ENCODE measurements around the gene SCAF8.

SCAF8 gene

DNA sequence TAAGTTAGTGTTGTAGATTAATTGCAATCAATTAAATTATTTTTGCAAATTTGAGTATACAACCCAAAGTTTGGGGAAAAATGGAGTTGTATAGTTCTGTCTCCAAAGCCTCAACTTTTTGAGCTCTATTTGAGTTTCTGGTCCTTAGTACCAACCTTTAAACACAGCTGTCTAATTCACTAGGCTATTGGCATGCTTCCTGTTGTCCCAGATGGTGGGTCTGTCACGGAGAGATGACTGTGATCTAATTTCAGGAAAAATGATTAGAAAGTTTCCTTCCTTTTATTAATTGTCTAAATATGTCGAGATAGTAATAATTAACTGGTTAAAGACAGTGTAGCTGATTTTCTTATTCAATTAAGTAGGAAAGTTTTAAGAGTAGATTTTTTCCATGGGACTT is 109.6 kb downstream of the SCAF8 start:
- no peak for TF ChIP-seq CTCF (IDR thresholded peaks at IDR 0.05; ENCODE audit: low read depth, low read length)
- no peak for DNase-seq (ENCODE audit: low read depth, low spot score)
- no peak overlapping the region for H3K4me3 ChIP-seq (ENCODE audit: low read depth, low read length)
- in situ Hi-C loops (cut with HindIII; ENCODE audit: low sequenced_read_pairs) = no loop called here

GRCh38 chr6:154847318-154847717 is 114.1 kb downstream of the SCAF8 start:
- no peak for TF ChIP-seq CTCF (IDR thresholded peaks at IDR 0.05; ENCODE audit: low read depth, low read length)
- DNase-seq (ENCODE audit: low read depth, low spot score) = no peak
- in situ Hi-C loops (cut with HindIII; ENCODE audit: low sequenced_read_pairs) = no loop called here
- H3K4me3 ChIP-seq (ENCODE audit: low read depth, low read length) = no peak overlapping the region

GRCh38 chr6:154848580-154848979 is 115.4 kb downstream of the SCAF8 start:
- in situ Hi-C loops (cut with HindIII; ENCODE audit: low sequenced_read_pairs) = no loop called here
- TF ChIP-seq CTCF (IDR thresholded peaks at IDR 0.05; ENCODE audit: low read depth, low read length) = no peak

GRCh38 chr6:154849475-154849874 is 116.3 kb downstream of the SCAF8 start:
- H3K4me3 ChIP-seq (ENCODE audit: low read depth, low read length) = no peak overlapping the region
- in situ Hi-C loops (cut with HindIII; ENCODE audit: low sequenced_read_pairs) = no loop called here
- no peak for DNase-seq (ENCODE audit: low read depth, low spot score)
- TF ChIP-seq CTCF (IDR thresholded peaks at IDR 0.05; ENCODE audit: low read depth, low read length) = no peak

More at GRCh38 chr6:154848580-154848979, 115.4 kb downstream of the SCAF8 start:
- DNase-seq (ENCODE audit: low read depth, low spot score) = peak; percentile 18
- no peak overlapping the region for H3K4me3 ChIP-seq (ENCODE audit: low read depth, low read length)

GRCh38 chr6:154852687-154853086 is 119.5 kb downstream of the SCAF8 start:
- no peak for TF ChIP-seq CTCF (IDR thresholded peaks at IDR 0.05; ENCODE audit: low read depth, low read length)
- in situ Hi-C loops (cut with HindIII; ENCODE audit: low sequenced_read_pairs) = no loop called here
- peak; percentile 25 for DNase-seq (ENCODE audit: low read depth, low spot score)
- no peak overlapping the region for H3K4me3 ChIP-seq (ENCODE audit: low read depth, low read length)

- in situ Hi-C loops (cut with HindIII; ENCODE audit: low sequenced_read_pairs) = no loop called here
- no peak overlapping the region for H3K4me3 ChIP-seq (ENCODE audit: low read depth, low read length)
- DNase-seq (ENCODE audit: low read depth, low spot score) = no peak
- no peak for TF ChIP-seq CTCF (IDR thresholded peaks at IDR 0.05; ENCODE audit: low read depth, low read length)
Observed at GRCh38 chr6:154857529-154857928, 124.3 kb downstream of the SCAF8 start.

DNA sequence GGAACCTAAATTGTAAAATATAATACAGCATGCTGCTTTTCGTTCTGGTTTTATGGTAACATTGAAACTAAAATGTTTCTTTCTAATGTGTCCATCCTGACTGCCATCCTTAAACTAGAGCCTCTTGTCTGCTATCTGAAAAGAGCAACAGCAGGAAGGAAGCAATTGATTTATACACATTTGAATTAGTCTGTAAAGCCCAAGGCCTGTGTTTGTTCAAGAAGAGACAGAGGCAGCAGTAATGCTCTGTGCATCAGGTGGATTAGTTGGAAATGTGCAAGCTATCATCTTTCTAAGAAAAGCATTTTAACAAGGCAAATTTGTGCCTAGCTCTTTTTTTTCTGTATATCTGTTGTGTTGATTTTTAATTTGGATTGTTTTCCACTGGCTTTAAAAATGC is 128.6 kb downstream of the SCAF8 start:
- no peak for DNase-seq (ENCODE audit: low read depth, low spot score)
- in situ Hi-C loops (cut with HindIII; ENCODE audit: low sequenced_read_pairs) = no loop called here
- no peak overlapping the region for H3K4me3 ChIP-seq (ENCODE audit: low read depth, low read length)
- no peak for TF ChIP-seq CTCF (IDR thresholded peaks at IDR 0.05; ENCODE audit: low read depth, low read length)

Measured in astrocyte of the spinal cord (primary cell).